HG02623 (cell line): ENCODE data around the gene DNMBP.

Experiments
- ATAC-seq: cut with Tn5 transposase; IDR thresholded peaks from one replicate; pipeline ENCODE4 v1.9.1; 2021; ENCODE audit warnings: moderate library complexity; ENCODE audit not compliant: unreplicated experiment

The DNMBP gene

DNA sequence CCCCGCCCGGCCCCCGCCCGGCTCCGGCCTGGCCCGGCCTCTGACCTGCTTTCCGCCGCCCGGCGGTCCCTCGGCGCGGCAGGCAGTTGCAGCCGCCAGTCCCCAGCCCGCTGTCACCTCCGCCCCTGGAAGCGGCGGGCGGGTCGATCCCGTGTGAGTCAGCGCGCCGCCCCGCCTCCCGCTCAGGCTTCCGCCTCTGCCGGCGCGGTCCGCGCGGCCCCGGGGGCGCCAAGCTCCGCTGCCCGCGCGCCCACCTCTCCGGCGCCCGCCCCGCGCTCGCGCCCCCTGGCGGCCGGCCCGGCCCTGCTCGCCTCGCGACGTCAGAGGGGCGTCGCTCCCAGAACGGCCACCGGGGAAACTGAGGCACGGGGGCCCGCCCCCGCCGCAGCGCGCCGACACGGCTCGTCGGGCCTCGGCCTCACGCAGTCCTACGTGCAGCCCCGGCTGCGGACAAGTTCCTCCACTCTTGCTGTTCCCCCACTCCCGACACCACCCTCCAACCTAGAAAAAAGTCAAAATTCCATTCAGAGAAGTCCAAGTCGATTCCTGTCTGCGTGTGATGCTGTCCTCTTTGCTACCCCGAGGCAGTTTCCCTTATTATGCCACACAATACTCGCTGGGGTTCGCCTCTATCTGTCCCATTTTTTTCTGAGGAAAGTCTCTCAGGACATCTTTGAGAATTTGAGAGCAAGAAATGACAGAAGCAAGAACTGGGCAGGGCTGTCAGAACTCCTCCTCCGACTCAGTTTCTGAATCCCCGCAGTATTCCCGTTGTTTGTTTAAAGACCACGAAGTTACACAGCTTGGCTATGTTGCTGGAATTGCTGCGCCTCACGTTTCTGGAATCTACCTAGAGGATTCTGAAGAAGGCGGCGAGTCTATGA is at the start of gene DNMBP:
DNMBP (minus strand) TSS at position 155 of the 884 bp plus-strand sequence. CDS start 37,823 bp downstream, outside the sequence.
- ATAC-seq, result peak; percentile 60

GRCh38 chr10:100057948-100058347 is 48.2 kb upstream of the DNMBP start:
- no peak for ATAC-seq

DNA sequence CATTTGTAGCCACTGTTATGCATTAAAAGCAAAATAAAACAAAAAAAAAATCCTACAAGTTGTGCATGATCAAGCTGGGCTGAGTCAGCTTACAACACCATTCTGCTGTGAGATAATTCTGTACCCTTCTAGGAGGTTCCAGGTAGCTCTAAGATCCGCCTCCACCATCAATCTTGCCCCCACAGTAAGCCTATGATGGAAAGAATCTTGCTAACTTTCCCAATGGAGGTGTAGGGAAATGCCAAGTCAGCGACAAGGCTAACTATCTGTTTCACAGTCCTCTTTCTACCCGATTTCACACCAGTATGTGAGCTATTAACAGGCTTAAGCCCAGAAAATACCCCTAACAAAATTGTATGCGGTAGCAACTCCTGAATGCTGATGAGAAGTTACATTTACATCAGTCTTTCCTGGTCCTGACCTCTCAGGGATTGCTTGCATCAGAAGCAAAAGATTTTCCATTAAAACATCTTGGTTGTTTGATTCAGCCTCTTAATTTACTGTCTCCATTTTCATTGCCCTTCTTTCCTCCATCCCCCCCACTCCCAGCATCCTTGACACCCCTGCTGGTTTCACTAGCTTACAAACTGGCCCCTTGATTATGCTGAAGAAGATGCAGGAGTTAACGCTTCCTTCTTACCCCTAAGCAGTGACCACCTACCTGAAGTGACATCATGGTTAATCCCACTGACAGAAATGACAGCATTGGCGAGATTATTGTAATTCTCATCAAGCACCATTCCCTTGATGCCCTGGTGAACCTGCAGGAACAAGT is 44.1 kb upstream of the DNMBP start:
- ATAC-seq, result no peak

DNA sequence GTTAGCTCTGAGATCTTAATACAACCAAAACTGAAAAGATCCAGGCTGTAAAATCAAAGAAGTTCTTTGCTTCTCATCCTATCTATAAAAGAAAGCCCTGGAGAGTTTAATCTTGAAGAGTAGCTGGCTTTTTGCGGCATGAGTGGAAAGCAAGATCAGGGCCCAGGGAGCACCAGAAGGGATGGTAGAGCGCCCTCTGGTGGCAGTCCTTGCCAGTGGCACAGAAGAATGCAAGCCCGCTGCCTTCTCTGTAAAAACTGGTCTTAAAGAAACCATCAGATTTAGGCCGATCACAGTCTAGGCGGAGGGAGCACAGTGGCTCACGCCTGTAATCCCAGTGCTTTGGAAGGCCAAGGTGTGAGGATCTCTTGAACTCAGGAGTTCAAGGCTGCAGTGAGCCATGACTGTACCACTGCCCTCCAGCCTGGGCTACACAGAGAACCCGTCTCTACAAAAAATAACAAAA is 36.3 kb upstream of the DNMBP start:
- peak; percentile 74 for ATAC-seq

- ATAC-seq, result no peak
These were observed 35.8 kb upstream of the DNMBP start for GRCh38 chr10:100045592-100045991.

GRCh38 chr10:100043796-100044195 is 34.0 kb upstream of the DNMBP start:
- ATAC-seq, result no peak

GRCh38 chr10:100043344-100043743 is 33.6 kb upstream of the DNMBP start:
- ATAC-seq, result no peak

DNA sequence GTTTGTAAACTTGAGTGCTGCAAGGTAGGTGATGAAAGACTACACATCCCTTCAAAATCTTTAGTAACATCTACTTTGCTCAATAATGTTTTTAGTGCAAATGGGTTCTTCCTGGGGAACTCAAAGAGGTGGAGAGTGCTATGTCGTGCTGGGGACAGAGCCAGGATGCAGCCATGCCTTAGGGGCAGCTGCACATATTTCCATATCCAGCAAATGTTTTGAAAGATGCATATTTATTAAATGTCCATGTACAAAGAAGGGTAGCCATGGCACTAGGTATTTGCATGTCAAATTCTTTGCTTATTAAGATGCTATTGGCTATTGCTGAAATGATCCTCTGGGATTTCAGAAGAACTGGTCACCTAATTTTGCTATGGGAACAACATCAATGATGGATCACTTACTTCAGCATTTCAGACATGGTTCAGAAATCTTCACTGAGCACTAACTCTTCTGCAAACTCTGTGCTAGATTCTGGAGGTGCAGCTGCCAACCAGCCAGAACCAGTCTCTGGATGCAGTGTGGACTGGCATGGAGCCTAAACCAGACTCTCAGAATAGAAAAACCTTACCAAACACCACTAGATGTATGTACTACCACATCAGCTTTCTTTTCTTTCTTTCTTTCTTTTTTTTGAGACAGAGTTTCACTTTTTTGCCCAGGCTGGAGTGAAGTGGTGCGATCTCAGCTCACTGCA is 31.7 kb upstream of the DNMBP start:
- no peak for ATAC-seq

- ATAC-seq, result no peak
These were observed 28.9 kb upstream of the DNMBP start for GRCh38 chr10:100038561-100039071.

- ATAC-seq, result no peak
These were observed 28.1 kb upstream of the DNMBP start for GRCh38 chr10:100037758-100038315.

DNA sequence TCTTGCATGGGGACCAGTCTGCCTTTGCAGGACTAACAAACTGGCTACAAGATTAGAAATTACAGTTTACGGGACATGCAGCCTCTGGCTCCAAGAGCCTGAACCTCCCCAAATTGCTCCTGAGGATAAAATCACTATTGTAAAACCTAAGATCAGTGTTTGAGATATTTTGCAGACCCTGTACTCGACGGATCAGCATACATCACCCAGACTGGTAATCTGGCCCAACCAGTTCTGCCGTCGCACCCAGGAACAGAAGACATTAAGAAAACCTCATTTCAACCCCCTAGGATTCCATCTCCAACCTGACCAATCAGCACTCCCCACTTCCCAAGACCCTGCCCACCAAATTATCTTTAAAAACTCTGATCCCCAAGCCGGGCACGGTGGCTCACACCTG is 27.1 kb upstream of the DNMBP start:
- ATAC-seq, result no peak

DNA sequence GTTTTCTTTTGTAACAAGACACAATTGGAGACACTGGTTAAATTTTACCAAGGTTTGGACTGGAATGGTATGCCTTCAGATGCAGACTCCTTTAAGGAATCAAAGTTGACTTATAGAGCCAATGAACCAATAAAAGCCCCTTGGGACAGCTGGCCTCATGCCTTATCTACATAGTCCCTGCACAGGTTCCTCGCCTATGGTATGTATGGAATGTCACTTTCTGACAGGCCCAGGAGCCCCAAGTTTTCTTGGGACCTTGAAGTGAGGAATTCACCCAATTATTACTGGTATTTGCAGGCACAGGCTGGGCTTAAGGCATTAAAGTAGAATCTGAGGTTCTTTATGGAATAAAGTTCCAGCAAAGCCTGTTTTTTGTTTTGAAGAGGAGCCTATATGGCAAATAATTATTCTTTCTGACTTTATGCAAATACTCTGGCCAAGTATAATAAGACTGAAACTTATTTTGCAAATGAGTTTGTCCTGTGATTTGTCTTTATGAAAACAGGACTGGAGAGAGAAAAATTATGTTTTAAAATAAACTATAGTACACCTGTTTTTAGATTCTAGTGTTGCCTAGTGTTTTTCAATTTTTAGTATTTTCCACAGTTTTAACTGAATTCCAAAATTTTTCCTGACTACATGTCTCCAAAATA is 24.1 kb upstream of the DNMBP start:
- no peak for ATAC-seq

GRCh38 chr10:100027416-100027815 is 17.7 kb upstream of the DNMBP start:
- no peak for ATAC-seq

DNA sequence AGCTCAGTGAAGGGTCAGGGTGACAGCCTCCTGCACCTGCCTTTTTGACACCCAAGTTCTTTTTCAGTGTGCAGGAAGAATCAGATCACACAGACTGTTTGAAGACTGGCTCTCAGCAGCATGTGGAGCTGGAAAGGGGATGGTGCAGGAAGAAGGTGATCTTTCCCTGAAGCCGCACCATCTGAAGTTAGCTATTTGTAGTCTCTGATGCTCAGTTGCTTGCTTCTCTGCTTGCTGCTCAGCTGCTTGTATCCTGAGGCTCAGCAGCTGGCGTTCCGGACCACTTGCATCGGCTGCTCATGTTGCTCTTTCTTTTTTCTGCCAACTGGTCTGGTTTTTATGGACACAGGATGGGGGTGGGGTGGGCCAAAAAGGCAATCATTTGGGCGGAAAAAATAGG is 15.8 kb upstream of the DNMBP start:
- no peak for ATAC-seq

- no peak for ATAC-seq
These were observed 15.0 kb upstream of the DNMBP start for GRCh38 chr10:100024748-100025147.

- ATAC-seq, result no peak
These were observed 12.7 kb upstream of the DNMBP start for GRCh38 chr10:100022403-100022802.

DNA sequence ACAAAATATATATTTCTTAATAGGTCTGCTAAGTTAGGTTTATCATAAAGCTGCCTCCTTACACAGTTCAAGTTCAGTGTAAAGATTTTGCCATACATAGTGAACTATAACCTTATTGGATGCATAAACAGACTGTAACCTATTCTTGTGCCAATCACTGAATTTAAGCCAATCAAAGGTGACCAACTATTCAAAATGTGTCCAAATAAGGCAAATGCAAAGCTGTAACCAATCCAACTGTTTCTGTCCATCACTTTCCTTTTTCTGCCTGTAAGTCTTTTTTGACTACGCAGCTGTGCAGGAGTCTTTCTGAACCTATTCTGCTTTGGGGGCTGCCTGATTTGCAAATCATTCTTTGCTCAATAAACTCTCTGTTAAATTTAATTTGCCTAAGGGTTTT is 11.6 kb upstream of the DNMBP start:
- ATAC-seq, result no peak

DNA sequence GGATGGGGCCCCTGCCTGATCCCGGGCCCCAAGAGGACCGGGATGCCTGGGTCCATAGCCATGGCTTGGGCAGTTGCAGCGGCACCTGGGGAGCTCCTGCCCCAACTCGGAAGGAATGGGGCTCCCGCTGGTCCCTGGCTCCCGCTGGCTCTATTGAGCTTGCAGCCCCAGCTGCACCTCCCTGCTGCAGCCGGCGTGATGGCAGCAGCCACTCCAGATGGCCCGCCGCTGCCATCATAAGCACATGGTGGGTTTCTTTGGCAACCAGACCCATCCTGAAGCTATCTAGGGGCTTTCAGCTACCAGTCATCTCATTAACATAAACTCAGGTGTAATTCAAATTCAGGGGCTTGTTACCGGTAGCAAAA is 11.1 kb upstream of the DNMBP start:
- ATAC-seq, result no peak

DNA sequence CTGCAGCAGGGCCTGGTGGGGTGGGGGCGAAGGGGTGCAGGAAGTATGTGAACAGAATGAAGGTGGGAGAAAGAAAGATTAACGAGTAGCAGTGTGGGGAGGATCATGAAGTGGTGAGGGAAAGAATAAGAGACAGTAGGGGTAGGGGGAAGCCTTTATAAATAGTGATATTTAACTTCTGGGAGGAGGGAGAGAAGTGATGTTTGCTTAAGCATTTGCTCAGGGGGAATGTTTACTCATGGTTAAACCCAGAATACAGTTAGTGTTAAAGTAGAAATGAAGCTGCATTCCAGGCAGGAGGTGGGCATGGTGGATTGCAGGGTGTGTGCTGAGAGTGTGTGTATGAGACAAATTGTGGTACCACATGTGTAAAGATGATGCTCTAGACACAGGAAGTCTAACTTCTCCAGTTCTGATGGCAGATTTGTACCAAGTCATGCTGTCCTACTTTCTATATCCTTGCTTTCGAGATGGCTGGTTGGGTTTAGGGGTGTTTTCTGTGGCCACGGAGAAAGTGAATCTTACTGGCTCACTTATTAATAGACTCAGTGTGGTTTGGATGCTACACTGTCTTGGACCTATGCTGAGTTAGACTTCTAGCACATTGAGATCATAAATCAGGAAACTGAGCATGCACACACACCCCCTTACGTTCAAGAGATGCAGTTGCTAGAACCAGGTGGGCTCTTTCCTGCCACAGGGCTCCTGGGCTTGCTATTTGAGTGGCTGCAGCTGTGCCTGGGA is 10.6 kb upstream of the DNMBP start:
- peak; percentile 74 for ATAC-seq

DNA sequence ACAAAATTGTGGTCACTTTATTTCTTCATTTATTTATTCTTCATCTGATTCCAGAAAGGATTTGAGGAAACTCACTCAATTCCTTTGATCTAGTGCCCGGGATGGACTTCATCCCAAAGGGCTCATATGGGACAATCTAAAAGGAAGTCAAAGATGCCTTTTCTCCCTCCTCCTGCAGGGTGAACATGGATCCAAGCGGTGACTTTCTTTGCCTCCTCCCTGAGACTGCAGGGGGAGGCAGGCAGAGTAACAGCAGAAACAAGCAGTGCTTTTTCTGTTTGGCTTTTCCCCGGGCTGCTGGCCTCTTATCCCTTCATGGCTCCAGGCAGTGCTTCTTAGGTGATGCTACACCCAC is 10.0 kb upstream of the DNMBP start:
- ATAC-seq, result no peak
